Stimulated activated CD4-positive, alpha-beta T cell treated with anti-CD3 and anti-CD28 coated beads, Interleukin-1b, Interleukin-23, amount 100 ng/mL, for 48 hours (primary cell): Measurements from ENCODE around the gene PLEKHA6.

Experiments
- DNase-seq: peaks from one replicate; pipeline ENCODE4 v3.0.0-alpha.2; 2020

Gene PLEKHA6

DNA sequence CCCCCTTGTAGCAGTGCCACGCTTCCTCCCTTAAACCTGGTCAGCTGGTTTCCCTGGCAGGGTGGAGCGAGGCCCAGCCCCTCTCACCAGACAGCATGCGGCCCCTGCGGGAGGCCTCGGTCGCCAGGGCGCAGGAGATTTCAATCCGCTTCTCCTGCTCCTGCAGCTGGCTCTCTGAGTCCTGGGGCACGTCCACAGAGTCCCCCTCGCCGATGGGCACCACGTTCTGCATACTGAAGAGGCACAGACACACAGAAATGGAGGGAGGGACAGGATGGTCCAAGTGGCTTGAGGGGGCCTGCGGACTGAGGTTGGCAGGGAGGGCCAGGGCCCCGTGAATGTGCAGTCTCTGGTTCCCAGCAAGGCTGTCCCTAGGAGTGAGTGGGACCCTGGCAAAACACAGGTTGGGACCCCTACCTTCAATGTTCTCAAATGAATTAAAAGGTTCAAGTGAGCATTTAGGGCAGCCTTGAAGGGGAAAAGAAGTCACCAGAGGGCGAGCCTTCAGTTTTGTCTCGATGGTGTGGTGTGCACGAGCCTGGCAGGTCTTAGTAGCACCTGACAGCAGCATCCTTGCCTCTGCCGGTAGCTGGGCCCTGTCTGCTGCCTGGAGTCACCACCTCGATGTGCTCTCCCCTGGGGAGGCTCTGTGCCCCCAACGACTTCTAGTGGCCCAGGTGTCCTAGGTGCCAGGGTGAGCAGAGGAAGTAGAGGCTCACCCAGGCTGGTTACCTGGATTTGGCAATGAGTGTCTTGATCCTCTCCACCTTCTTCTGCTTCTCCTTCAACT is 131.5 kb downstream of the PLEKHA6 start:
- DNase-seq, result no peak

GRCh38 chr1:204227351-204227750 is 132.4 kb downstream of the PLEKHA6 start:
- DNase-seq, result no peak

DNA sequence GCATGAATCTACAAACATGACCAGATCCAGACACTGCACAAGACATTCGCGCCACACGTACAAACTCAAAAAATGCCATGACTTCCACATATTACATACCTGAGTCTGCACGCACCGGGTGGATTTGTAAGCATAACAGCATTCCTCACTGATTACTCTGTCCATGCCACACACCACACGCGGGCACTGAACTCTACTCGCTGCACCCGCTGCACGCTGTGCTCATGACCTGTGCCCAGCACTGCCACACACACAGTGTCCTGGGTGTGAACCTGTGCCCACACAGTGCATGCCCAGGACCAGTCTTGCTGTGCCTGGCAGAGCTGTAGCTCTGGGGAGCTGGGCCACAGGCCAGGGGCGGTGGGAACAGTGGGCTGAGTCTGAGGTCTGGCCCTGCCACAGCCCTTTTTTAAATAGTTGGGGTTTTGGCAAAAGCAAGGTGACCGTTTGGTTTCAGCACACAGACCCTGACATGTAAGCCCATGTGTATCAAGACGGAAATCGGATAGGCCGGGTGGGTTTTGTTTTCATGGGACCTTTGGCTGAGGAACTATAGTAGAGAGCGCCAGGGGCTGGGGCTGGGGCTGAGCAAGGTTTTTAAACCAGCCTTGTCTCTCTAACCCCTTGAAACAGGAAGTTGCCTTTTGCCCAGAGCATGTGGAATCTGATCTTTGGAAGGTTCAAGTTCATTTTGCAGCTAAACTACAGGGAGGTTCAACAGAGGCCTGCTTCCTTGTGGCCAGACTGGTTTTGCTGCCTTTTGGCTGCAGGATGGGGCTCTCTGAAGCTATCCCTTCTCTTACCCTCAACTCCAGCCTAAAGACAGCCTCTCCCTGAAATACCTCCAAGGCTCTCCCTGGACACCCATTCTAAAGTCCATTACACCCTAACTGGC is 133.6 kb downstream of the PLEKHA6 start:
- DNase-seq, result no peak

- no peak for DNase-seq
Observed at GRCh38 chr1:204224655-204225054, 135.1 kb downstream of the PLEKHA6 start.

DNA sequence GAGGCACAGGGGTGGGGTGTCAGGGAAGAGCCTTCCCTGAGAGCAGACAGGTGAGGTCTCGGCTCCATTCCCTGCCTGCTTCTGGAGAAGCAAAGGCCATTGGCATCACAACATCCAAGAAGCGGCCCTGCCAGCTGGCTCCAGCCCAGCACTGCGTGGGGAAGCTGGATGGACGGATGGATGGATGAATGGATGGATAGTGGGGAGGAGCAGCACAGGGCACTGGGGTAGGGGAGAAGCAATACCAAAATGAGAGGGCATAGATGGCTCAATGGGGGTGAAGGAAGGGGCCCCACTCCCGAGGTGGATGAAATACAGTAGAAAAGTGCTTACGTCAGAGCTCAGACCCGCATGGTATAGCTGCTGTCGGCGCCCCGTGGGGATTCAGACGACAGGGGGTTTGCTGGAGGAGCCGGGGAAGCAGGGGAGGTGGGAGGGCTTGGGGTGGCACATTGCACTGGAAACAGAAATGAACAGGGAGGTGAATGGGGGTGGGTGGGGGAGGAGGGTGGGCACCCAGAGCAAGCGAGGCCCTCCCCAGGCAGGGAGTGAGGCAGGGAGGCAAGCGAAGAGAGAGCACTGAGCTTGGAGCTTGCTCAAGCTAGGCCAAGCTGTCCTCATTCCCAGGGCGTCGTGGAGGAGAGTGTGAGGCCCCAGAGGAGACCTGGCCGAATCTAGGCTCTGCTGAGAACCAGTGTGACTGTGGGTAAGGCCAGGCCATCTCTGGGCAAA is 136.4 kb downstream of the PLEKHA6 start:
- no peak for DNase-seq

GRCh38 chr1:204222764-204223055 is 137.0 kb downstream of the PLEKHA6 start:
- DNase-seq, result no peak

DNA sequence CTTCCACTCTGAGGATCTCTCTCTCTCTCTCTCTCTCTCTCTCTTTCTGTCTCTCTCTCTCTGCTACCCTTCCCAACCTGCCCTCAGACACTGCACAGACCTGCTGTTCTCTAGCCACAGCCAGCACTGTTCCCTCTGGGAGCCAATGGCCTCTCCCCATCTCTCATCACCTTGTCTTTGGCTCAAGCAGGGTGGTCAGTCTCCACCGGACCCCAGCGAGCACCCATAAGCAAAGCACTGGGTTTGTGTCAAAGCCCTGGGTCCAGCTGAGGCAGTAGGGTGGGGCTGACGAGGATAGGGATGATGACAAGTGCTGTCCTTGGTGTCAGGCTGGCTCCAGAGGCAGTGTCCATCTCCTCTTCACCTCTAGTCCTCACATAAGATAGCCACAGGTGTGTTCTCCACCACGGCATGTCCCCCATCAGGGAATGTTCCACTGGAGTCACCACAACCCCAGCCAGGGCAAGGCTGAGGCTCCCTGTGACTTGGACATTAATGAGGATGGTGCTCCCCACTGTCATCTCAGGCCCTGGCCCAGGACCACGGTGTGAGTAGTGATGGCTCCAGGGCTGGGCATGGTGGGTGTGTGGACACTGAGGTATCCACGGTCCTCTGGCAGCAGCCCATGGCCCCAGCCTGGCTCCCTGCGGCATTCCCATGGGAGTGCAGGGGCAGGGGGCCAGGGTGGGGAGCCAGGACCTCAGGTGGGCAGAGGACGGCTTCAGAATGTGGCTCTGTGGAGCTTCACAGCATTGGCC is 137.5 kb downstream of the PLEKHA6 start:
- DNase-seq, result no peak

- DNase-seq, result no peak
Observed at GRCh38 chr1:204221271-204221670, 138.5 kb downstream of the PLEKHA6 start.

GRCh38 chr1:204219971-204220616 is 139.6 kb downstream of the PLEKHA6 start:
- no peak for DNase-seq

DNA sequence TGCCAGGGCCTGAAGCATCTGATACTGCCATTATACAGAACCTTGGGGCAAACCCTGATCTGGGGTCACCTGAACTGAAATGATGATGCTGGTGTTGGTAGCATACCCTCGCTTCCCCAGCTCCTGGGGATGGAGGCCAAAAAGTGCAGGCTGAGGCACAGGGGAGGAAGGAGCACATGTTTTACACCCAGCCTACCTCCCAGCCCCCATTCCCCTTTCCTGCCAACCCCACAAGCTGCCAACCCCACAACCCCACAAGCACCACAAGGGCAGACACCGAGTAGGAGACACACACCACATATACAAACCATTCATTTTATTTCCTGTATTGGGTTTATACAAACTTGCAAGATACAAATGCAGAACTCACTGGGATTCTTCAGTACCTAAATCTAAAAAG is 141.2 kb downstream of the PLEKHA6 start:
- no peak for DNase-seq

- DNase-seq, result no peak
Observed at GRCh38 chr1:204217648-204218000, 142.1 kb downstream of the PLEKHA6 start.

- no peak for DNase-seq
Observed at GRCh38 chr1:204216880-204217647, 142.7 kb downstream of the PLEKHA6 start.

- DNase-seq, result no peak
Observed at GRCh38 chr1:204216236-204216635, 143.5 kb downstream of the PLEKHA6 start.

- DNase-seq, result peak; percentile 50
Observed at GRCh38 chr1:204213668-204214662, 145.8 kb downstream of the PLEKHA6 start, which contains the start of gene GOLT1A. Gene GOLT1A, minus strand, starts transcription at chr1:204213988. Its CDS starts 82 bp downstream, at chr1:204213906.

DNA sequence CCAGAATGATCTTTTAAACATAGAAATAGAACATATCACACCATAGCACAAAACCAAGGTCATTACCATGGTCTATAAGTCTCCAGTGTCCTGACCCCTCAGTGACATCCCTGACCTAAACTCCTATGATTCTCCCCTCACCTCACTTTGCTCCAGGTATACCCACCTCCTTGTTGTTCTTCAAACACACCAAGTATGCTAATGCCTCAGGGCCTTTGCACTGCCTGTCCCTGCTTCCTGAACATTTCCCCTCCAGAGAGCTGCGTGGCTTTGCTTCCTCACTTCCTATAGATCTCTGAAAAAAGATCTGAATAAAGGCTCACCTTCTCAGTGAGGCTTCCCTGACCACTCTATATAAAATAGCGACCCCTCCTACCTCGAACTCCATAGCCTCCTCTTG is 147.0 kb downstream of the PLEKHA6 start:
- DNase-seq, result no peak

DNA sequence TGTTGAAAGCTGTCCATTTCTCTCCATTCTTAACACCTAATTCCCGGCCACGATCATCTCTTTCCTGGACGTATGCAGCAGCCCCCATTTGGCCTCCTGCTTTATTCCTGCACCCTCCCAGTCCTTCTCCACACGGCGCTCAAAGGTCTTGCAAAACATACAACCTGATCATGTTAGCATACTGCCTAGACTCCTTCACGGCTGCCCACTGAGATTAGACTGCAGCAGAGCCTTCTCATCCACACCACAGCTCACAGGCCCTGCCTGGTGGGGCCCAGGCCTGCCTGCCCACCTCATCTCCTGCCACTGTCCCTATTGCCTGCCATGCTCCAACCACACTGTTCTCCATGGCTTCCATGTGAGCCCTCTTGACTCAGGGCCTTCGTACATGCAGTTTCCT is 148.7 kb downstream of the PLEKHA6 start:
- no peak for DNase-seq

- peak; percentile 73 for DNase-seq
Observed at GRCh38 chr1:204207136-204207616, 152.6 kb downstream of the PLEKHA6 start.

- no peak for DNase-seq
Observed at GRCh38 chr1:204206121-204206520, 153.6 kb downstream of the PLEKHA6 start.

- no peak for DNase-seq
Observed at GRCh38 chr1:204205486-204205885, 154.2 kb downstream of the PLEKHA6 start.

GRCh38 chr1:204204944-204205343 is 154.8 kb downstream of the PLEKHA6 start:
- DNase-seq, result no peak
